CD4-positive, alpha-beta T cell treated with Interleukin-15 for 1 hour (primary cell): ENCODE results near the gene USP36.

Experiments
- DNase-seq: peaks from one replicate; pipeline ENCODE4 v3.0.0-alpha.2; 2020

The USP36 gene

GRCh38 chr17:78836420-78837021 lies 4.1 kb downstream of the USP36 start:
- DNase-seq, result no peak

GRCh38 chr17:78834571-78834970 lies 6.0 kb downstream of the USP36 start:
- no peak for DNase-seq

- no peak for DNase-seq
These were observed 8.1 kb downstream of the USP36 start for GRCh38 chr17:78832541-78832810.

- no peak for DNase-seq
These were observed 8.7 kb downstream of the USP36 start for GRCh38 chr17:78831688-78832540.

GRCh38 chr17:78829477-78829876 lies 11.1 kb downstream of the USP36 start:
- DNase-seq, result no peak

GRCh38 chr17:78828470-78829185 lies 12.0 kb downstream of the USP36 start:
- no peak for DNase-seq

- peak; percentile 39 for DNase-seq
These were observed 13.6 kb downstream of the USP36 start for GRCh38 chr17:78826836-78827509.

DNA sequence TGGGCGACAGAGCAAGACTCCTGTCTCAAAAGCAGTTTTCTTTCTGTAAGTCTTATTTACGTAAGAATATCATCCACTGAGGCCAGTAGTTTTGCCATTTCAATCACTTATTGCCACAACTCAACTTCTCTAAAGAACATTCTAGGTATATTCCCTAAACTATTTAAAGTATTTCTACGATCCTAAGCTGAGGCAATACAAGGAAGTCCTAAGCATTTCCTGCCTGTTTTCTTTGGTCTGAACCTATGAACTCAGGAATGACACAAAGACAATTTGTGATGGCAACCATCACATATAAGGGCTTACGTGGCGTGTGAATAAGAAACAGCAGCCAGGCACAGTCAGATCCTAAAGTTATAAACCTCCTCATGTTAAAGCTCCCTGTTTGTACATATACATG lies 14.2 kb downstream of the USP36 start:
- DNase-seq, result no peak

DNA sequence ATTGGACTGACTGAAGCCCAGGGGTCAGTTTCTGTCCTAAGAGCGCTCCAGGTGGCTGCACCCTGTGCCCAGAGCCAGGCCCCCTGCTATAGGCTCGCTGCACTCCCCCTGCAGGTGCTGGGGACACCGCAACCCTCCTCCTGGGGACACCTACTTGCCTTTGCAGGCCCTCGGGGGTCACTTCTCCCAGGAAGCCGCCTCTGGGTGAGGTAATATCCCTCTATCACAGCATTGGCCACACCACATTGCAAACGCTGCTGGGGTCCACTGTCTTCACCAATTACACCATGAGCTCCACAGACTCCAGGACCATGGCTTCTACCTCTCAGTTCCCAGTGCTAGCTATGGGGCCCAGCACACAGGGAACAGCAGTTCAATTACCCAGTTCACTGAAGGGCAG lies 14.9 kb downstream of the USP36 start:
- DNase-seq, result no peak

- DNase-seq, result no peak
These were observed 16.4 kb downstream of the USP36 start for GRCh38 chr17:78824240-78824639.

DNA sequence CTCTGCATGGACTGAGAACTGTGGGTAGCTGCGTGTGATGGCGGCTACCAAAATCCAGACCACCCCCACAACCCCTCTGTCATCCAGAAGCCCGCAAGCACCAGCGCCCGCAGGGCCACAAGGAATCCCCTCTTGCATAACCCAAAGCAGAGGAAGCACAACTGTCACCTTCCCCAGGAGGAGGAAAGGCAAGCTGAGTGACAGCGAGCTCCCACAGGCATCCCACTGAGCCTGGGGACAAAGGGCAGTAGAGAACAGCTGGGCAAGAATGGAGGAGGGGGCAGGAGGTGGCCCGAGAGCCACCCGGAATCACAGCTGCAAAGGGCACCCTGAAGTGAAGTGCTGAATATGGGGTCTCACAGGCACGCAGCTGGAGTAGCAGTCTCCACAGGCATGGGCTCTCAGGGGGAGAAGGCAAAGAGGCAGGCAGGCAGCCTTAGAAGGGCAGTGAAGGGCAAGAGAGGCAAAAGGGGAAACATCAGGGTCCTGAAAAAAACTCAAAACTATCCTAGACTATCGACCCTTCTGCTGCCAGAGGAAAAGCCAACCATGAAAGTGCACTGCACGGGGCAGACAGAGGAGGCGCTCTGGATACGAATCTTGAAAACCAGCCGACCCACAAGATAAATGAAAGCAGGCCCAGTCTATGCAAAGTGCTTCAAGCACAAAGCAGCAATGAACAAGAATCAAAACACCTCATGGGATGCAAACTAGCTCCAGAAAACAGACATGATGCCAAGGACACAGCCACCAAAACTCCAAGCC lies 17.1 kb downstream of the USP36 start:
- DNase-seq, result no peak

DNA sequence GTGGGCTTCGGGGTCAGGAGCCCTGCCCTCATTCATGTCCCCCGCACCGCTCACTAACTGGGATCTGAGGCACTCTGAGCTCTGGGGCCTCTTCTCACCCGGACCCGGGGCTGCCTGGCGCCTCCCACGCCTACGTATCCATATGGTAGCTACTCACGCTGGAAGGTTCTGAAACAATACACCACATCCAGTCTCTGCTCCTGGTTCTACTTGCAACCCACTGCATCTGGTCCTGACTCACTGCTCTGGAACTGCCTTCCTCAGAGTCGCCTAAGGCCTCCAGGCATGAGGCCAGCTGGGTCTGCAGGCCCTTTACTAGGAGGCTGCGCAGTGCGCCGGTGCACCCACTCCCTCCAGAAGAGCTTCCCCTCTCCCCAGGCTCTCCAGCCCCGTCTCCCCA lies 18.1 kb downstream of the USP36 start:
- DNase-seq, result peak; percentile 10

- DNase-seq, result no peak
These were observed 18.7 kb downstream of the USP36 start for GRCh38 chr17:78821961-78822360.

- no peak for DNase-seq
These were observed 19.8 kb downstream of the USP36 start for GRCh38 chr17:78820841-78821240.

GRCh38 chr17:78819806-78820792 lies 20.5 kb downstream of the USP36 start:
- no peak for DNase-seq

DNA sequence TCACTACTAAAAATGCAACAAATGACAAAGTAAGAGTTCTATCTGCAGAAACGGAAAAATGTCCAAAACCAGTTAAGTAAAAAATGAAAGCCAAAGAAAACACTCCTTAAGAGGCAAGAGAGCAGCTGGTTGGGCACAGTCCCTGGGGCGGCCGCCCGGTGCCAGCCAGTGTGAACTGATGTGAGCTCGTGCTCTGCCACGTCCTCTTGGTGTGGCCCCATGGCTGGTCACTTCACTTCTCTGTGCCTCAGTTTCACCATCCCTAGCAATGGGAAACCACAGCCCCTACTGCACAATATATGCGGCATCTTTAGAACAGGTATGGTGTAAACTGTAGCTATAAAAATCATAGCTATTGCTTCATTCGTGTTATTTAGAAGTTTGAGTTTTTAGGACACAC lies 21.2 kb downstream of the USP36 start:
- no peak for DNase-seq

DNA sequence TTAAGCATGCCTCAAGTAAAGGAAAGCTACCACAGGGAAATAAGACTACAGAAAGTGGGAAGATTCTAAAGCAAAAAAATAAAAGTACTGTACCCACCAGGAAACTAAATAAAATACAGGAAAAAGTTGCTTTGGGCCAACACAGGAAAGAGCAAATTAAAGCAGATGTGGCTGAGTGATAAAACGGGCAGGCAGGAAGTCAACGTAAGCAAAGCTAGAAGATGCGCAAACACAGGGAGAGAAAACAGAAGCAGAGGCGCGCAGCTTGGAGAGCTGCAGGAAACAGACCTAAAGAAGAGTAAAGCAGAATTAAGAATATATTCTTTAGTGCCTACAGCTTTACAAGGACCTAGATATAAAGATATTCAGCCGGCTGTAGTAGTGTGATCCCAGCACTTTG lies 21.7 kb downstream of the USP36 start:
- DNase-seq, result peak; percentile 64

GRCh38 chr17:78818152-78818846 lies 22.3 kb downstream of the USP36 start:
- no peak for DNase-seq

- peak; percentile 80 for DNase-seq
These were observed 23.5 kb downstream of the USP36 start for GRCh38 chr17:78817123-78817522.

DNA sequence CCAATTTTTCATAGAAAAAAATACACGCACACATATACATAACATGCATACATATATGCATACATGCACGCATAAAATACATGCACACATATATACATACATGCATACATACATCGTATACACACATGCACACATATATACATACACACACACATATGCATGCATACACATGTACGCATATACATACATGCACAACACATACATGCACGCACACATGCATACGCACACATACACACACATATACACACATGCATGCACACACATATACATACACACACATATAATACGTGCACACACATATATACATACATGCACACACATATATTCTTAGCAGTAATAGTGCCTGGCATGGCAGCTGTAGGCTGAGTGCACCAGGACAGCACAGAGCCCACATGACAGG lies 24.9 kb downstream of the USP36 start:
- DNase-seq, result no peak

DNA sequence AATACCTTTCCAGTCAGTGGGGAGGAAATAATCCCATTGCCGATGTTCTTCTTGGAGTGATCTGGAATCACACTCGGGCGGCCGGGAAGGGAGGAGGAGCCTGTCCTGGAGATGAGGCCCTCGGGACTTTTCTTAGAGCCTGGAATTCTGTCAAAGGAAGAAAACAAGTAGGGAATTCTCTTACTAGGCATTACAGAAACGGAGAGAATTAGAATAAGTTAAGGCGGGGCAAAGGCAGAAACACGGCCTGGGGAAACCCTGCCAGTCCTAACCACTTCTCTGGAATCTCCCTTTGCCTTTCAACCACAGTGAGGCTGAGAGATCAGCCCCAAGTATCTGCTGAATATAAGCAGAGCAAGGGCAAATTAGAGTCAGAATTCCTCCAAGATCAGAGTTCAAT lies 27.8 kb downstream of the USP36 start:
- DNase-seq, result no peak
